GM23338 (cell line): ENCODE measurements around the gene ADGRV1. TPM values are rescaled to one million over a fixed set of nuclear protein-coding genes. Genes with fewer than 3 reads are reported as not detected.
"Not testable (repeated sequence)": the region's sequence is repeated elsewhere in the genome, so short reads cannot be mapped to it uniquely, and the experiment has no call there.

Experiments used
- ATAC-seq: fragments of 200-7000 bp; cut with Tn5 transposase; 3 replicates; pipeline ENCODE4 v1.9.1; 2020
- DNase-seq: peaks from one replicate; pipeline ENCODE4 v3.0.0-alpha.2; 2015; ENCODE audit warnings: low spot score
- H2AFZ ChIP-seq: fragments of 200-600 bp; sonication (generic); 2 replicates; pipeline ENCODE4 v1.8.0; 2016; ENCODE audit warnings: antibody characterized with exemption, mild to moderate bottlenecking, moderate library complexity
- H3F3A ChIP-seq: fragments of 200-600 bp; sonication (generic); replicated peaks from 2 replicates; pipeline ENCODE4 v1.8.0; 2017; ENCODE audit warnings: antibody characterized with exemption, mixed run types, low read depth
- H3K27ac ChIP-seq: fragments of 200-600 bp; sonication (generic); 2 replicates; pipeline ENCODE4 v1.6.1; 2016; ENCODE audit warnings: low read depth
- H3K27me3 ChIP-seq: fragments of 200-600 bp; sonication (generic); 2 replicates; pipeline ENCODE4 v1.8.0; 2016; ENCODE audit warnings: mild to moderate bottlenecking, mixed run types, moderate library complexity; ENCODE audit not compliant: insufficient read depth
- H3K36me3 ChIP-seq: fragments of 200-600 bp; sonication (generic); 2 replicates; pipeline ENCODE4 v1.8.0; 2016; ENCODE audit warnings: mild to moderate bottlenecking; ENCODE audit not compliant: insufficient read depth
- H3K4me1 ChIP-seq: fragments of 200-600 bp; sonication (generic); 2 replicates; pipeline ENCODE4 v1.8.0; 2016; ENCODE audit warnings: mild to moderate bottlenecking, moderate library complexity; ENCODE audit not compliant: insufficient read depth
- H3K4me2 ChIP-seq: fragments of 200-600 bp; sonication (generic); 2 replicates; pipeline ENCODE4 v1.7.1; 2017; ENCODE audit warnings: mixed run types
- H3K4me3 ChIP-seq: fragments of 200-600 bp; sonication (generic); 2 replicates; pipeline ENCODE4 v1.6.1; 2016; ENCODE audit warnings: mixed run types
- H3K79me2 ChIP-seq: fragments of 200-600 bp; sonication (generic); replicated peaks from 2 replicates; pipeline ENCODE4 v1.8.0; 2017; ENCODE audit warnings: mild to moderate bottlenecking; ENCODE audit not compliant: insufficient read depth
- H3K9me2 ChIP-seq: fragments of 200-600 bp; sonication (generic); 2 replicates; pipeline ENCODE4 v1.8.0; 2017; ENCODE audit not compliant: insufficient read depth
- H4K20me1 ChIP-seq: fragments of 200-600 bp; sonication (generic); replicated peaks from 2 replicates; pipeline ENCODE4 v1.8.0; 2017; ENCODE audit warnings: mild to moderate bottlenecking; ENCODE audit not compliant: insufficient read depth
- H3K27ac Mint-ChIP-seq: 2 replicates; pipeline ENCODE4 v1.8.0; 2020; ENCODE audit warnings: inconsistent platforms, mild to moderate bottlenecking, moderate library complexity, mixed read lengths
- H3K27me3 Mint-ChIP-seq: 3 replicates; pipeline ENCODE4 v1.8.0; 2022; ENCODE audit warnings: low read depth, mild to moderate bottlenecking, moderate library complexity, mixed read lengths, inconsistent platforms; ENCODE audit not compliant: insufficient read depth, poor library complexity
- H3K36me3 Mint-ChIP-seq: 3 replicates; pipeline ENCODE4 v1.8.0; 2021; ENCODE audit warnings: low read depth, mild to moderate bottlenecking, inconsistent platforms, moderate library complexity, mixed read lengths
- H3K4me1 Mint-ChIP-seq: 3 replicates; pipeline ENCODE4 v1.8.0; 2020; ENCODE audit warnings: mild to moderate bottlenecking, inconsistent platforms, mixed read lengths
- H3K4me3 Mint-ChIP-seq: 3 replicates; pipeline ENCODE4 v1.8.0; 2021; ENCODE audit warnings: moderate library complexity, mild to moderate bottlenecking, inconsistent platforms, mixed read lengths
- H3K9me3 Mint-ChIP-seq: 3 replicates; pipeline ENCODE4 v1.8.0; 2020; ENCODE audit warnings: moderate library complexity, mild to moderate bottlenecking, inconsistent platforms, mixed read lengths
- CREB1 ChIP-seq: fragments of 250-450 bp; sonication (Bioruptor Pico); IDR thresholded peaks from 2 replicates; pipeline ENCODE4 v1.5.0; 2020; ENCODE audit warnings: low read depth, mild to moderate bottlenecking, moderate library complexity
- CTCF ChIP-seq, 2 experiments: fragments of 200-600 bp in 1 of 2; sonication (generic) in 1 of 2; conservative IDR thresholded peaks; 2 replicates each; pipeline versions ENCODE4 v1.5.1 to v1.6.1; 2016 to 2017; ENCODE audit warnings: antibody characterized with exemption in 2 of 2, low read depth in 2 of 2, mild to moderate bottlenecking in 2 of 2, moderate library complexity in 1 of 2
- ETS1 ChIP-seq: IDR thresholded peaks from 2 replicates; pipeline ENCODE4 v1.6.1; 2016; ENCODE audit warnings: antibody characterized with exemption
- EZH2phosphoT487 ChIP-seq: fragments of 200-600 bp; sonication (generic); IDR thresholded peaks from one replicate; pipeline ENCODE4 v1.8.1; 2018; ENCODE audit warnings: antibody characterized with exemption; ENCODE audit not compliant: unreplicated experiment
- REST ChIP-seq: IDR thresholded peaks from one replicate; pipeline ENCODE4 v1.6.1; 2018; ENCODE audit warnings: antibody characterized with exemption; ENCODE audit not compliant: unreplicated experiment
- ZNF114 ChIP-seq: fragments of 250-450 bp; sonication (Bioruptor Pico); IDR thresholded peaks from 2 replicates; pipeline ENCODE4 v1.5.0; 2020; ENCODE audit warnings: mild to moderate bottlenecking, moderate library complexity
- polyA plus RNA-seq: library from polyadenylated mRNA; unstranded; fragments of >200 nt; fragmentation: Nextera tagmentation; extraction: Ambion mirVana; gene quantifications from 2 replicates; pipeline ENCODE4 v1.2.1, GENCODE V29; 2016
- total RNA-seq: library from RNA; depleted of rRNA; stranded (reverse); fragments of >200 nt; shearing (Covaris generic); gene quantifications from 2 replicates; pipeline ENCODE4 v1.2.3, GENCODE V29; 2014

The ADGRV1 gene
- total and polyA plus RNA-seq, 2 experiments from 2014 or later: 46.1 to 149 TPM

- TF ChIP-seq ETS1: no peak
These were observed 11.4 kb downstream of the ADGRV1 start (continued) for GRCh38 chr5:90570034-90570433.

- Histone ChIP-seq H3K4me2 (peak overlapping the region; percentile 55), H2AFZ (no peak overlapping the region), H3K27ac (no peak overlapping the region; the same call in 1 of the 2 replicates), H3K36me3 (no peaks in the 10 kb centered on the region), H3K4me1 (peaks cover 56% of the 10 kb centered on the region), H4K20me1 (peaks cover 36% of the 10 kb centered on the region), H3F3A (no peaks in the 10 kb centered on the region), H3K4me3 (no peak overlapping the region), H3K79me2 (peaks cover 100% of the 10 kb centered on the region), H3K27me3 (no peaks in the 10 kb centered on the region), H3K9me2 (no peaks in the 10 kb centered on the region)
- ATAC-seq (no peak), DNase-seq (no peak)
- peaks cover 46% of the 10 kb centered on the region for H3K9me3 Mint-ChIP-seq
- no peak overlapping the region for H3K4me3 Mint-ChIP-seq
- H3K27me3 Mint-ChIP-seq: peaks cover 1% of the 10 kb centered on the region
- TF ChIP-seq CREB1 (CRISPR knock-in tag): no peak
- no peak for TF ChIP-seq REST
- no peak for TF ChIP-seq ZNF114 (CRISPR knock-in tag)
- peak overlapping the region; percentile 52; the same call in 1 of the 2 replicates for H3K27ac Mint-ChIP-seq
- H3K36me3 Mint-ChIP-seq: peaks cover 45% of the 10 kb centered on the region
- H3K4me1 Mint-ChIP-seq: peaks cover 33% of the 10 kb centered on the region
These were observed 12.7 kb downstream of the ADGRV1 start for GRCh38 chr5:90571147-90571773.

GRCh38 chr5:90575712-90576111, 17.1 kb downstream of the ADGRV1 start:
- Histone ChIP-seq H3K4me2 (no peak overlapping the region), H4K20me1 (peaks cover 51% of the 10 kb centered on the region), H3K27me3 (no peaks in the 10 kb centered on the region), H3K36me3 (no peaks in the 10 kb centered on the region), H2AFZ (no peak overlapping the region), H3K4me3 (no peak overlapping the region), H3K9me2 (no peaks in the 10 kb centered on the region), H3K4me1 (peaks cover 43% of the 10 kb centered on the region), H3K27ac (no peak overlapping the region), H3F3A (no peaks in the 10 kb centered on the region), H3K79me2 (peaks cover 100% of the 10 kb centered on the region)
- Mint-ChIP-seq H3K36me3 (peaks cover 34% of the 10 kb centered on the region), H3K27me3 (peaks cover 4% of the 10 kb centered on the region), H3K27ac (no peak overlapping the region), H3K4me1 (peaks cover 44% of the 10 kb centered on the region), H3K9me3 (peaks cover 25% of the 10 kb centered on the region), H3K4me3 (no peak overlapping the region)
- no peak for DNase-seq
- TF ChIP-seq EZH2phosphoT487 (no peak), CTCF (conservative IDR thresholded peaks at IDR 0.05; ENCODE audit: low read depth in 2 of 2) (0 out of 4 replicates have a peak, but pooled peaks of 1 of the 2 experiments have one; percentile 1)
- ATAC-seq: no peak; the same call in 2 of the 3 replicates

GRCh38 chr5:90576566-90576965, 18.0 kb downstream of the ADGRV1 start:
- H3K79me2 ChIP-seq: peaks cover 100% of the 10 kb centered on the region
- Mint-ChIP-seq H3K9me3 (peaks cover 21% of the 10 kb centered on the region), H3K36me3 (peaks cover 30% of the 10 kb centered on the region), H3K4me1 (peaks cover 39% of the 10 kb centered on the region)
- H3K4me1 ChIP-seq: peaks cover 35% of the 10 kb centered on the region
- H3K27ac Mint-ChIP-seq, H3K27me3 Mint-ChIP-seq, H3K27me3 ChIP-seq, H3F3A ChIP-seq, H2AFZ ChIP-seq, H3K4me3 ChIP-seq, ATAC-seq, H3K4me3 Mint-ChIP-seq, DNase-seq, H3K36me3 ChIP-seq, H3K27ac ChIP-seq, H3K9me2 ChIP-seq, H3K4me2 ChIP-seq: not testable (repeated sequence)
- H4K20me1 ChIP-seq: peaks cover 47% of the 10 kb centered on the region
